Measurements from ENCODE around the gene LYPD6.
"Not testable (repeated sequence)": the region's sequence is repeated elsewhere in the genome, so short reads cannot be mapped to it uniquely, and the experiment has no call there.

The LYPD6 gene

DNA sequence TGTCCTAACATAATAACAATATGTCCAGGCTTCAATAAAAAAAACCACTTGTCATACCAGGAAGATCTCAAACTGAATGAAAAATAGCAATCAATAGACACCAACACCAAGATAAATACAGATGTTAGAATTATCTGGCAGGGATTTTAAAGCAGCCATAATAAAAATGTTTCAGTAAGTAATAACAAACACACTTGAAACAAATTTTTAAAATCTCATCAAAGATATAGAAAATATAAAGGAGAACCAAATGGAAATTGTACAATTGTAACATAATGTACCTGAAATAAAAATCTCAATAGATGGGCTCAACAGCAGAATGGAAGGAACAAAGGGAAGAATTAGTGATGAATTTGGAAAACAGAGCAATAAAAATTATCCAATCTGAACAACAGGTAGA lies 128.1 kb downstream of the LYPD6 start:
- no peak for DNase-seq

DNA sequence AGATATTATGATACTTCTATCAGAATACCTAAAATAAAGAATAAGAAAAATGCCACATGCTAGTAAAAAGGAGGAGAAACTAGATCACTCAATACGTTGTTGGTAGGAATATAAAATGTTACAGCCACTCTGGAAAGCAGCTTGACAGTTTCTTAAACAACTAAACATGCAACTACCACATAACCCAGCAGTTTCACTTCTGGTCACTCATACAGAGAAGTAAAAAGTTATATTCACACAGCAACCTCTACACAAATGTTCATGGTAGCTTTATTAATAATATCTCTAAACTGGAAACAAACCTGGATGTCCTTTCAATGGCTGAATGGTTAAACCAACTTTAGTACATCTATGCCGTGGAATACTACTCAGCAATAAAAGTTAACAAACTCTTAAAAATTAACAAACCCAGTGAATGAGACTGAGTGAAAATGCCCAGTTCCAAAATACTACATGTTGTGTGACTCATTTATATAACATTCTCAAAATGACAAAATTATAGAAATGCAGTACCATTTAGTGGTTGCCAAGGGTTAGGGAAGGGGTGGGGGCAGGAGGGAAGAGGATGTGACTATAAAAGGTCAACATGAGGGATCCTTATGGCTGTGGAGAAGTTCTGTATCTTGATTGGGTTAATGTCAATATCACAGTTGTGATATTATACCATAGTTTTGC lies 133.1 kb downstream of the LYPD6 start:
- DNase-seq: no peak

DNA sequence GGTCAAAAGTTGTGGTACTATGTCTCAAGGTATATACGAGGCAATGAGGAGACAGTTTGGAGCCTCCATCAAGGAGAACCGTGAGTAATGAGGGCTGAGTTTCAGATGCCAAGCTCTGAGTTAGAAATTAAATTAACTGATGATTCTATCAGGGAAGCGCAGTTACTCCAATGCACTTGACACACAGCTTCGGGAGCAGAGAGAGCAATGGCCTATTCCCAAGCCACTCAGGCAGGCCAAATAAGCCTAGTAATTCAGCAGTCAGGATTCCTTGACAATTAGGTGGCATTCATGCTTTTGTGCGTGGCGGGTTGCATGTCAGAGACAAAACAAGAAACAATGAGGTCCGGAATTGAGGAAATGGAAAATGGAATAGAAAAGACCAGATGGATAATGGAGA lies 134.0 kb downstream of the LYPD6 start:
- no peak for DNase-seq

DNA sequence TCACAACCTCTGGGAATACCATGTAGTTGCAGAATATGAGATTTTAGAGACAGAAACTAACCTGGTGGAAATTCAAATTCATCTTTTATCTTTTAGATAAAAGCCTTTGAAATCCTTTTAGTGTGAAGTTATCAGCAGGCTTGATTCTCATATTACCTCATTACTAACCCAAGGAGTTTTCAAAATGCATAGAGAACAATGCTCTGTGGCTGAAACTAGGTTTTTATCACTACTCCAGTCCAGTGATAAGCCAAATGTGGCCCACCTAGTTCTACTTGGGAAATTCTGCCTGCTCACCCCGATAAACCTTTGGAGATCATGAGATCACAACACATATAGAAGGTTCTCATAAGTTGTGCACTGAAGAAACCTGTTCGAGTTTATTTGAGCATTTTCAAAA lies 135.5 kb downstream of the LYPD6 start:
- DNase-seq: no peak

DNA sequence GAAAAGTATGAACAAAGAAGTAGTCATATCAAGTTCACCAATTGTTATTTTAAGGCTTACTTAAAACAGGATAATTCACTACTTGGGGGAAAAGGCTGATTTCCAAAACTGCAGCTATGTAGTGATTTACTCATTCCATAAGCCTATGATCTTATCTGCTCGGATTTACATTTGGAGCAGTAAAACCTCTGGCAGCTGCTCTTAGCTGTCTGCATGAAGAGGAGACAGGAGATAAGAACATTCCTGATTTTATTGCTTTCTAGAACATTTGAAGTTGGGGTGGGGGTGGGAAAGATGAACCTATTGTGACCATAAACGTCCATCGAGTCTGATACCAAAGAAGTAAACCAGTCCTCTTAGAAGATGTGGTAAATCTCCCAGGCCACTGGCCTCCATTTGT lies 136.2 kb downstream of the LYPD6 start:
- DNase-seq: no peak

DNA sequence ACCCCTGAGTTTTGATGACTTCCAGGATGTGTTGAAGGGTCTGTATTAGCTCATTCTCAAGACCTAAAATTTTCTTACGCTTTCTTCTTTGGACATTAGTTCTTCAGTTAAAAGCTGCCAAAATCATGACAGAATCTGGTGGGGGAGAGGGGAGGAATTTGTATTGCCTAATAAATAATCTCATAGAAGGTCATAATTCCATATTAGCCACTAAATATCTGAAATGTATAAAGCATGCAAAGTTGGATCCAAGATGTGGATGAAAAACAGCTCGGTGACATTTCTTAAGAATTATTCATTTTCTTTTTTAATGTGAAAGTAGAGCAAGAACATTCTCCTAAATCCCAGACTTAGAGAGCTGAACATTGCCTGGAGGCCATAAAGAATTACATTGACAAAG lies 137.0 kb downstream of the LYPD6 start:
- no peak for DNase-seq

DNA sequence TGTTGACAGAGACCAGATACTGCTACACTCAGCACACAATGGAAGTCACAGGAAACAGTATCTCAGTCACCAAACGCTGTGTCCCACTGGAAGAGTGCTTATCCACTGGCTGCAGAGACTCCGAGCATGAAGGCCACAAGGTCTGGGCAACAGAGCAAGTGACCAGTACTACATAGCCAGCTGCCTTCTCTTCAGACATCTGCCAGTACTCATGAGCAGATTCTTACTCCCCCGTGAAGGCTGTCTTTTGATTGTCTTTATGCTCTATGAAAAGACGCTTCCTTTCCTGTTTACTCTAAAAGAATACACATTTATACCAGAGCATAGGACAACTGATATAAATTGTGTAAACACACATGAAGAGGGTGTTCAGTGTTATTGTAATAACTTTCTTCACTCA lies 138.2 kb downstream of the LYPD6 start:
- no peak for DNase-seq

DNA sequence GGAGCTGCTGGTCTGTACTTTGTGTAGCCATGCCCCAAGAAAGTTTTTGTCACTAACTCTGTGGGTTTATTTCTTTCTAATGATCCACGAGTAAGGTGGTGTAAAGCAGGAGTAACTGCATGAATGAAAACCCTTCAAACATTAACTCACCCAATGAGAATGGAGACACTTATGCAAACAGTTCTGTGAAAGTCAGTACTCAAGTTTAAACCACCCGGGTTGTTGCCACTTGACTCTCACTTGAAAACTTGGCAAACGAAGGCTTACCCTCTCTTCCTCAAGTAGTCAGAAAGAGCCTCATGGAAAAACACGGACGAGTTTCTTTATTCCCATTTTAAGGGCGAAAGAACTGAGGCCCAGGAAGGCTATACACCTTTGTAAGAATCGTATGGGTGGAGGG lies 139.7 kb downstream of the LYPD6 start:
- no peak for DNase-seq

DNA sequence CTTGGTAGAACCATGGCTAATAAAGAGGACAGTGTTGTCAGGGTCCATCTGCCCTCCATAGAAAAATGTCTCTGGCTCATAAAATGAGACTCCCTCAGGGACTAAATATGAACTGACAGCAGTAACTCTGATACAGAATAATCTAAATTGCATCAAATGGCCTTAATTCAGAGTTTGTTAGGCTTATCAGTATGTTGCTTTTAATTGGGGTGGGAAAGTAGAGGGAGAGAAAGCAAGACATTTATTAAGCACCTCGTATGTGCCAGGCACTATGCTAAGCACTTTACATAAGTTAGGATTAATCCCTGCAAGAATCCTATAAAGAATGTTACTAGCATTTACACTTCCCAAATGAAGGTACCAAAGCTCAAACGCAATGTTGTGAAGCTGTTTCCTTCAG lies 142.0 kb downstream of the LYPD6 start:
- no peak for DNase-seq

DNA sequence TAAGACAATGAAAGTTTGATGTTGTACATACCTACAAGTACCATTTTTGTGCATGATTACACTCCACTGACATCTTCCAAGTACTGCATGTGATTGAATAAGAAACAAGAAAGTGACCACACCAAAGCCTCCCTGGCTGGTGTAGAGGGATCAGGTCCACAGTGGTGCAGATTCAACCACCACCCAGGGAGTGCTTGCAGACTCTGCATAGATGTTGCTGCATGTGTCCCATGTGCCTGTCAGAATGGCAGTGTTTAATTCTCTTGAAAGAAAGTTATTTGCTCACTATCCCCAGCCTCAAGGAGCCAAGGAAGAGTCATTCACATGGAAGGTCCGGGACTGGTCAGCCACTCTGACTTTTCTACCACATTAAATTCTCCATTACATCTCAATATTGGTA lies 142.7 kb downstream of the LYPD6 start:
- DNase-seq: no peak

DNA sequence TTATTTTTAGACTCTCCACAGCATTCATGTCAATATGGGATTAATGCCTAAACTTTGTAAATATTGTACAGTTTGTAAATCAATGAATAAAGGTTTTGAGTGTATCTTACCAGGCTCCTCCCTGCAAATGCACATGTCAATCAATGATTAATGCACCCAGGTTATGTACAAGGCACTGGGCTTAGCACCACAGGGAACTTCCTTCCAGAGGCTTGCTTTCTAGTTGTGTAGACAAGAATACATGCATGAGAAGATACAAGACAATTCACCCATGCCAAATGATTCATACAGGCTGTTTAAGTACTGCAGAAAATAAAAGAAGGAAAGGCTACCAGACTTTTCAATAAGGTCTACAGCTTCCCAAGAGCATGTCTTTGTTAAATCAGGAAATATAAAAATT lies 143.1 kb downstream of the LYPD6 start:
- peak; percentile 43 for DNase-seq

DNA sequence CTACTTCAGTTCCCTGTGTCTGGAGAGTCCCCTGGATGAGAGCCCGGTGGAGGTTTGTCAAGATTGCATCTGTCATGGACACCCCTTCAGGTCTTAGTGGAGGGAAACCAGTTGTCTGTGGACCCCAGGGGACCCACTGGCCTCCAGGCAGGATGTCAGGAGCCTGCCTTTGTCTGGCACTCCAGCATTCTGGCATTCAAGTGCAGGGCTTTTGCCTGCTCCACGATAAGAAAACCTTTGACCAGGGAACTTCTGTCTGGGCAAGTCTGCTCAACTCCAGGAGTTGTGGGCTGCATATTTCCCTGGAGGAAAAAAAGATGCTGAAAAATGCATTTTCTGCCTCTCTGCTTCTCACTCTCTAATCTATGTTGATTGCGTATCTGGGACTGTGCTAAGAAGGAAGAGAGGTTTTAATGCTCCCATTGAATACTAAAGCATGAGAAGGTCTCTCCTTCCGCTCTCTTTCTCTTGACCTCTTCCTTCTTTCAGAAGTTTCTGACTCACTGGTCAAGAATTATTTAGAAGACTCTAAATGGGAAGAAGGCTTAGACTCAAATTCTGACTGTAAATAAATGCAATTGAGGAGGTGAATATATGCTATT lies 152.7 kb downstream of the LYPD6 start:
- no peak for DNase-seq

DNA sequence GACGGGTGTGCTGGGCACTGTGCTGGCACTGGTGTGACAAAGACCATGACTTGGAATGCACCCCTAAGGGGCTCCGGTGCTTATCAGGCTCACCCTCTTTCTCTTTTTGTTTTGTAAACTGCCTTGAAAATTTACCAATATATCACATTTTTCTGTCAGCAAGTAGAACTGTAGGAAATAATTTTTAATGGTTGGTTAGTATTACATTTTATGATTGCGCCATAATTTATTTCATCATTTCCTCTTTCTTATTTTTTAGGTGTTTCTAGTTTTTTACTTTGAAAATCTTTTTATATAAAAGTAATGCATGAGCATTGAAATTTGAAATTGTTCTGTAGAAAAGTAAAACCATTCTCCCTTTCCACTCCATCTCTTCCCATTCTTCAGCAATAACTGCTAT lies 156.3 kb downstream of the LYPD6 start:
- no peak for DNase-seq

DNA sequence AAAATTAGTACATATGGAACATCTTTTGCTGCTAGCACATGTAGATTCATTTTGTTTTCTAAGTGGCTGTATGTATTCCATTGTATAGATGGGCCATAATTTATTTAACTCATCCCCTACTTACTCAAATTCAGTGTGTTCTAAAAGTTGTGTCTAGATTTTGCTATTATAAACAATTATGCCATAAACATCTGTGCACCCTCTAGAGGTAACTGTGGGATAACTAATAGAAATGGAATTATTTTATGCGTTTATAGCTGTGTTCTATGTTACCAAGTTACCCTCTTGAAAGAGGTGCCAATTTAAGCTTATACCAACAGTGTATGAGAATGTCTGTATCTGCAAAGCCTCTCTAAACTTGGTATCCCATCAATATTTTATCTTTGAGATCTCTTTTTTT lies 156.8 kb downstream of the LYPD6 start:
- DNase-seq: no peak

DNA sequence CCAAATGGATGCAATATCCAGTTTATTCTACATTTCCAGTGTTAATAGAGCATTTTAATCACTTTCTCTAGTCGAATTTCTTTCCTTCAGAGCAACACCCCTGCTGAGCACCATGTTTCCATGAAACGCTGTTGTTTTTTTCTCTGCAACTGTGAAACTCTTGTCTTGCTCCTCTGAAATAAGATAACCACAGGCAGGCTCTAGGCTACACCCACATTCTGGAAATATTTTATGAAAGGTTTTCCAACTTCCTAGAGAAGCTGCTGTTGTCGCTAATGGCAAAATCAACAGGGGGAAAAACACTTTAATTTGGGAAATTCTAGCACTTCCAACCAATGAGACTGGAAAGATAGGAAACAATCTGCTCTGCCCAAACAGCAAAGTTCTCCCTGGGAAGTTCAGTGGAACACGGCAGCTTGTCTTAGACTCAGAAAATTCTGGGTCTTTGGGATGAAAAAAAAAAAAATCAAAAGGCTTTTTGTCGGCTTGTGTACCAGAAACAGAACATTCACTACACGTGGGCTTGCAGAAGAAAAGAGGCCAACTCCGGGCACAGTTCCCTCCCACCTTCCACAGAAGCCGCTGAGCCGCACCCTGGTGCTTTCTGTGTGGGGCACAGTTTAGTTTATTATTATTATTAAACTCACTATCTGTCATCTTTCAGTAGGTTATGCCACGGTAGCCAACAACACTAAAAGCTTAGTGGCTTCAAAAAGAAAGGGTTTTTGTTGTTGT lies 158.5 kb downstream of the LYPD6 start:
- no peak for DNase-seq

DNA sequence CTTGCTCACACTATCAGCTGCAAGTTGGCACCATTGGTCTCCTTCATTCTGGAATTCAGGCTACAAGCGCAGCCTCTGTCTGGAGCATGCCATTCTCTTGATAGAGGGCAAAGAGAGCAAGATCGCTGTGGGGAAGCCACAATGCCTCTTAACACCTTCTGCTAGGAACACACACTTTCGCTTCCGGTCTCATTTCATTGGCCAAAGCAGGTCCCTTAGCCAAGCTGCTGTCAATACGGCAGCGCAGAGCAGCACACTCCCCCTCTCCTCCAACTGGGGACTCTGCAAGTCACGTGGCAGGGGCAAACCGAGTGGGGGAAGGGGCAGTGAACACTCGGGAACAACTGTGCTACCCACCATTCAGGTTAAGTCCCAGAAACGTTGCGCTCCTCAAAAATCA lies 159.1 kb downstream of the LYPD6 start:
- no peak for DNase-seq

DNA sequence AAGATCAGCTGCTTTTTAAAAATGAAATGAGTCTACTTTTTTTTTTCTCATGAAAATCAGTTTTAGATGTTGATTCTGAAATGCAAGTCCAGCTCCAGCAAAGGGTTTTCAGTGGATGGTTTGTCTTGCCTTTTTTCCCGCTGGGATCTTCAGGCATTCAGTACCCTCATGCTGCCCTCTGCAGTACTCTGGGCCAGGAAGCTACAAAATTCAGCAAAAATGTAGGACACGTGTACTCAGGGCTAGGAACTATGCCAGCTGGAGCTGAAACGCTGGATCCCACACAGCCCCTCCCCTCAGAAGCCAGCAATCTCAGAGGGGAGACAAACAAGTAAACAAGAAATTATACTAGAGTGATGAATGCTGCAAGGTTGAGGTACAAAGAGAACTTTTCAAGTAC lies 159.9 kb downstream of the LYPD6 start:
- DNase-seq: no peak

DNA sequence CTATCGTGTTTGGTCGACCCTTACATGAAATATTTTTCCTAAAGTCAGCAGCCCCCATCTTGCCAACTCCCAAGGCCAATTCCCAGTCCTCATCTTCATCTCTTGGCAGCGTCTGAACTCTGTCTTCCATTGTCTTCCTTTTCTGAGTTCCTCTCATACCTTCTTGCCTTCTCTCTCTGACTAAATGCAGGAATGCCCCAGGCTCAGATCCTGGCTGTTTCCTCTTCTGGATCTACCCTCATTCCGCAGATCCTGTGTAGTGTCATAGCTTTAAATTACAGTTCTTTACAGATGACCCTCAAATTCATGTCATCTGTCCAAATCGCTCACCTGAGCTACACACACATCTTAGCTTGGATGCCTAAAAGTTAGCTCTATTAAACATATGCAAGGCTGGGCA lies 162.5 kb downstream of the LYPD6 start:
- DNase-seq: no peak

DNA sequence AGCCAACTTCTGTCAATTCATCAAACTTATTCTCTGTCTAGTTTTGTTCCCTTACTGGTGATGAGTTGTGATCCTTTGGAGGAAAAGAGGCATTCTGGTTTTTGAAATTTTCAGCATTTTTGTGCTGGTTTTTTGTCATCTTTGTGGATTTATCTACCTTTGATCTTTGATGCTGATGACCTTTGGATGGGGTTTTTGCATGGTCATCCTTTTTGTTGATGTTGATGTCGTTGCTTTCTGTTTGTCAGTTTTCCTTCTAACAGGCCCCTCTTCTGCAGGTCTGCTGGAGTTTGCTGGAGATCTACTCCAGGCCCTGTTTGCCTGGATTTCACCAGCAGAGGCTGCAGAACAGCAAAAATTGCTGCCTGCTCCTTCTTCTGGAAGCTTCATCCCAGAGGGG lies 168.8 kb downstream of the LYPD6 start:
- DNase-seq: not testable (repeated sequence)

DNA sequence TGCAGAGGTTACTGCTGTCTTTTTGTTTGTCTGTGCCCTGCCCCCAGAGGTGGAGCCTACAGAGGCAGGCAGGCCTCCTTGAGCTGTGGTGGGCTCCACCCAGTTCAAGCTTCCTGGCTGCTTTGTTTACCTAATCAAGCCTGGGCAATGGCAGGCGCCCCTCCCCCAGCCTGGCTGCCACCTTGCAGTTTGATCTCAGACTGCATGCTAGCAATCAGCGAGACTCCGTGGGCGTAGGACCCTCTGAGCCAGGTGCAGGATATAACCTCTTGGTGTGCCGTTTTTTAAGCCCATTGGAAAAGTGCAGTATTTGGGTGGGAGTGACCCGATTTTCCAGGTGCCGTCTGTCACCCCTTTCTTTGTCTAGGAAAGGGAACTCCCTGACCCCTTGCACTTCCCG lies 176.4 kb downstream of the LYPD6 start:
- DNase-seq: not testable (repeated sequence)

DNA sequence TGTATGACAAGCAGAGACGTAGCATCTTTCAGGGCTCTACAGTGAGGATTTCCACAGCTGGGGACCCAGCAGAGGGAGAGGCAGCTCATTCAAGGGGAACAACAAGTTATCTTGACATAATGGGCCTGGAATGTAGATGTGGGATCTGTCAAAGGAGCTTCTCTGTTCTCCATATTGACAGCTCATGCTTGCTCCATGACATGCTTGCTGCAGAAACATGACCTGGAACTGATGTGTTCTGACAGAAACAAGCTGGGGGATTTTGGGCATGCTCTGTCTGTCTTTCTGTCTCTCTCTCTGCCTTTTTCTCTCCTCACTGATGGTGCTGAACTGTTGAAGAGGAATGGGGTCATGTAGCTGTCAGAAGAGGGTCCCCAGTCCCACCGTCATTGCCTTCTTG lies 177.6 kb downstream of the LYPD6 start:
- DNase-seq: peak; percentile 49

DNA sequence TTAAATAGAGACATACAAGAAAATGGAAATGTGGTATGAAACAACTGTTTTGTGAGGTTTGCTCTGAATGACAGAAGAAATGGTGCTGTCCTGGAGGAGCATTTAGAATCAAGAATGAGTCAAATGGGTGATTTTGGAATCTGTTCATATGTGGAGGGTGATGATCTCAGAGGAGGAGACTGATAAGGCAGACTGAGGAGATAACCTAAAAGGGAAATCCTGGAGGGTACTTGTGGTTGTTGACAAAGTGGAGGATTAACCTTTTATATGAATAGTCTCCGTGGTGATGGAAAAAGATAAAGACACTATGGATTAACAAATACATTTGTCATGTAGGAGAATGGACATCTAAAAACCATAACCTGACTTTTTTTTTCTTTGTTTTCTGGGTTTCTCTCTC lies 183.1 kb downstream of the LYPD6 start:
- no peak for DNase-seq
